Measurements from ENCODE around the gene SGMS1. TPM values are rescaled to one million over a fixed set of nuclear protein-coding genes. Genes with fewer than 3 reads are reported as not detected.

The SGMS1 gene
- total RNA-seq, 5 donors from 2014 or later (not counting 1 experiment from before 2014, with no cell fraction given) = 28.4 to 39.7 (median 32.6) TPM

GRCh38 chr10:50527442-50528043 lies 96.2 kb downstream of the SGMS1 start:
- ATAC-seq (replicated peaks in 1 of 4) = peak in 3 of 4 experiments; percentile 37 to 66 (median 55)
- Mint-ChIP-seq H3K9me3 (no peaks in the 10 kb centered on the region), H3K36me3 (peaks cover 16% of the 10 kb centered on the region), H3K27me3 (no peaks in the 10 kb centered on the region), H3K27ac (peak overlapping the region in 1 of 2 donors; percentile 13), H3K4me3 (no peak overlapping the region), H3K4me1 (peaks cover 55 to 60% (median 56%) of the 10 kb centered on the region in 3 donors)
- H3K9me3 ChIP-seq = no peaks in the 10 kb centered on the region
- H3K27me3 ChIP-seq (replicated peaks in 1 of 2; ENCODE audit: control insufficient read depth in 2 of 2, extremely low read depth in 1 of 2, insufficient read depth in 2 of 2, low read length in 1 of 2) = no peaks in the 10 kb centered on the region
- POLR2A ChIA-PET = interaction anchor here in 1 of 2 donors (0.6 to 1.0 kb wide), 2 partner anchors 8 to 77 kb away, joined by 3 to 4 read pairs; no protein-coding TSS in a partner anchor
- no peaks in the 10 kb centered on the region for H3K36me3 ChIP-seq (ENCODE audit: control insufficient read depth in 2 of 2, extremely low read depth in 1 of 2, insufficient read depth in 1 of 2, low read length in 1 of 2)
- WGBS (ENCODE audit: insufficient coverage) = 82% methylated on average over 1 of the region's 7 CpGs
- peaks cover 3 to 14% of the 10 kb centered on the region in 2 experiments for H3K4me1 ChIP-seq (ENCODE audit: control insufficient read depth in 1 of 2, extremely low read depth in 1 of 2, insufficient read depth in 2 of 2, low read length in 2 of 2)
- H3K27ac ChIP-seq (ENCODE audit: low read length) = peak overlapping the region; percentile 30
- no peak overlapping the region for H3K4me3 ChIP-seq (ENCODE audit: control insufficient read depth in 1 of 2, extremely low read depth in 1 of 2, low read length in 1 of 2)
- DNase-seq = peak in 1 of 35 experiments; percentile 49
- CTCF ChIA-PET = no interaction called here

GRCh38 chr10:50526185-50526584 lies 97.6 kb downstream of the SGMS1 start:
- Histone ChIP-seq H3K36me3 (ENCODE audit: control insufficient read depth in 2 of 2, extremely low read depth in 1 of 2, insufficient read depth in 1 of 2, low read length in 1 of 2) (no peaks in the 10 kb centered on the region), H3K27ac (ENCODE audit: low read length) (no peak overlapping the region), H3K4me3 (ENCODE audit: control insufficient read depth in 1 of 2, extremely low read depth in 1 of 2, low read length in 1 of 2) (no peak overlapping the region), H3K27me3 (replicated peaks in 1 of 2; ENCODE audit: control insufficient read depth in 2 of 2, extremely low read depth in 1 of 2, insufficient read depth in 2 of 2, low read length in 1 of 2) (no peaks in the 10 kb centered on the region), H3K9me3 (no peaks in the 10 kb centered on the region), H3K4me1 (ENCODE audit: control insufficient read depth in 1 of 2, extremely low read depth in 1 of 2, insufficient read depth in 2 of 2, low read length in 2 of 2) (peaks cover 3 to 14% of the 10 kb centered on the region in 2 experiments)
- ChIA-PET CTCF (no interaction called here), POLR2A (no interaction called here)
- Mint-ChIP-seq H3K27me3 (no peaks in the 10 kb centered on the region), H3K4me1 (peaks cover 54 to 68% (median 62%) of the 10 kb centered on the region in 3 donors), H3K4me3 (no peak overlapping the region), H3K9me3 (no peaks in the 10 kb centered on the region), H3K27ac (no peak overlapping the region), H3K36me3 (peaks cover 14% of the 10 kb centered on the region)
- ATAC-seq (replicated peaks in 1 of 4) (no peak), DNase-seq (no peak)
- no CpG with 5 or more reads among the region's 4 CpGs for WGBS (ENCODE audit: insufficient coverage)

- DNase-seq = no peak
- no peak for ATAC-seq (replicated peaks in 1 of 4)
- no peak overlapping the region for H3K4me3 ChIP-seq (ENCODE audit: control insufficient read depth in 1 of 2, extremely low read depth in 1 of 2, low read length in 1 of 2)
- peak overlapping the region in 1 of 2 donors; percentile 81 for H3K27ac Mint-ChIP-seq
- H3K27me3 ChIP-seq (replicated peaks in 1 of 2; ENCODE audit: control insufficient read depth in 2 of 2, extremely low read depth in 1 of 2, insufficient read depth in 2 of 2, low read length in 1 of 2) = no peaks in the 10 kb centered on the region
- H3K4me1 ChIP-seq (ENCODE audit: control insufficient read depth in 1 of 2, extremely low read depth in 1 of 2, insufficient read depth in 2 of 2, low read length in 2 of 2) = peaks cover 3 to 14% of the 10 kb centered on the region in 2 experiments
- H3K36me3 ChIP-seq (ENCODE audit: control insufficient read depth in 2 of 2, extremely low read depth in 1 of 2, insufficient read depth in 1 of 2, low read length in 1 of 2) = peaks cover 0 to 7% of the 10 kb centered on the region in 2 donors
- no peaks in the 10 kb centered on the region for H3K27me3 Mint-ChIP-seq
- H3K9me3 Mint-ChIP-seq = no peaks in the 10 kb centered on the region
- ChIA-PET POLR2A (no interaction called here), CTCF (interaction anchor here in 1 of 2 donors (0.6 kb wide), 1 partner anchor 226 kb away, joined by 3 read pairs; no protein-coding TSS in a partner anchor)
- H3K27ac ChIP-seq (ENCODE audit: low read length) = no peak overlapping the region
- H3K4me1 Mint-ChIP-seq = peaks cover 39 to 55% (median 47%) of the 10 kb centered on the region in 3 donors
- H3K4me3 Mint-ChIP-seq = peak overlapping the region in 1 of 3 donors; percentile 15
- H3K36me3 Mint-ChIP-seq = peaks cover 29% of the 10 kb centered on the region
- H3K9me3 ChIP-seq = no peaks in the 10 kb centered on the region
Measured at GRCh38 chr10:50523357-50523756, 100.4 kb downstream of the SGMS1 start.

- Mint-ChIP-seq H3K4me1 (peaks cover 37 to 51% (median 45%) of the 10 kb centered on the region in 3 donors), H3K9me3 (no peaks in the 10 kb centered on the region), H3K36me3 (peaks cover 32% of the 10 kb centered on the region), H3K4me3 (peak overlapping the region in 1 of 3 donors; percentile 15), H3K27me3 (no peaks in the 10 kb centered on the region), H3K27ac (peak overlapping the region in 1 of 2 donors; percentile 81)
- Histone ChIP-seq H3K36me3 (ENCODE audit: control insufficient read depth in 2 of 2, extremely low read depth in 1 of 2, insufficient read depth in 1 of 2, low read length in 1 of 2) (peaks cover 0 to 7% of the 10 kb centered on the region in 2 donors), H3K27ac (ENCODE audit: low read length) (no peak overlapping the region), H3K9me3 (no peaks in the 10 kb centered on the region), H3K4me1 (ENCODE audit: control insufficient read depth in 1 of 2, extremely low read depth in 1 of 2, insufficient read depth in 2 of 2, low read length in 2 of 2) (peaks cover 3 to 14% of the 10 kb centered on the region in 2 experiments), H3K27me3 (replicated peaks in 1 of 2; ENCODE audit: control insufficient read depth in 2 of 2, extremely low read depth in 1 of 2, insufficient read depth in 2 of 2, low read length in 1 of 2) (no peaks in the 10 kb centered on the region), H3K4me3 (ENCODE audit: control insufficient read depth in 1 of 2, extremely low read depth in 1 of 2, low read length in 1 of 2) (no peak overlapping the region)
- WGBS (ENCODE audit: insufficient coverage) = 90% methylated on average over 1 of the region's 2 CpGs
- peak in 2 of 4 experiments; percentile 43 to 68 for ATAC-seq (replicated peaks in 1 of 4)
- POLR2A ChIA-PET = no interaction called here
- no peak for DNase-seq
- CTCF ChIA-PET = no interaction called here
Measured at GRCh38 chr10:50522908-50523307, 100.8 kb downstream of the SGMS1 start.

GRCh38 chr10:50520115-50520514 lies 103.6 kb downstream of the SGMS1 start:
- no peak overlapping the region for H3K27ac Mint-ChIP-seq
- no peak overlapping the region for H3K4me3 ChIP-seq (ENCODE audit: control insufficient read depth in 1 of 2, extremely low read depth in 1 of 2, low read length in 1 of 2)
- POLR2A ChIA-PET = no interaction called here
- H3K9me3 ChIP-seq = no peaks in the 10 kb centered on the region
- H3K27me3 Mint-ChIP-seq = no peaks in the 10 kb centered on the region
- peaks cover 0 to 6% of the 10 kb centered on the region in 2 experiments for H3K4me1 ChIP-seq (ENCODE audit: control insufficient read depth in 1 of 2, extremely low read depth in 1 of 2, insufficient read depth in 2 of 2, low read length in 2 of 2)
- peaks cover 0 to 10% of the 10 kb centered on the region in 2 donors for H3K36me3 ChIP-seq (ENCODE audit: control insufficient read depth in 2 of 2, extremely low read depth in 1 of 2, insufficient read depth in 1 of 2, low read length in 1 of 2)
- H3K9me3 Mint-ChIP-seq = no peaks in the 10 kb centered on the region
- ATAC-seq (replicated peaks in 1 of 4) (no peak), DNase-seq (no peak)
- WGBS (ENCODE audit: insufficient coverage) = no CpG with 5 or more reads among the region's 3 CpGs
- H3K27ac ChIP-seq (ENCODE audit: low read length) = no peak overlapping the region
- H3K27me3 ChIP-seq (replicated peaks in 1 of 2; ENCODE audit: control insufficient read depth in 2 of 2, extremely low read depth in 1 of 2, insufficient read depth in 2 of 2, low read length in 1 of 2) = no peaks in the 10 kb centered on the region
- H3K4me3 Mint-ChIP-seq = no peak overlapping the region
- H3K36me3 Mint-ChIP-seq = peaks cover 40% of the 10 kb centered on the region
- CTCF ChIA-PET = no interaction called here
- peaks cover 43 to 70% (median 52%) of the 10 kb centered on the region in 3 donors for H3K4me1 Mint-ChIP-seq

GRCh38 chr10:50517626-50518025 lies 106.1 kb downstream of the SGMS1 start:
- peaks cover 36% of the 10 kb centered on the region for H3K36me3 Mint-ChIP-seq
- no peaks in the 10 kb centered on the region for H3K9me3 ChIP-seq
- no peaks in the 10 kb centered on the region for H3K27me3 Mint-ChIP-seq
- POLR2A ChIA-PET = no interaction called here
- peaks cover 47 to 56% (median 50%) of the 10 kb centered on the region in 3 donors for H3K4me1 Mint-ChIP-seq
- no peaks in the 10 kb centered on the region for H3K9me3 Mint-ChIP-seq
- H3K4me3 Mint-ChIP-seq = no peak overlapping the region
- peaks cover 0 to 10% of the 10 kb centered on the region in 2 donors for H3K36me3 ChIP-seq (ENCODE audit: control insufficient read depth in 2 of 2, extremely low read depth in 1 of 2, insufficient read depth in 1 of 2, low read length in 1 of 2)
- no peaks in the 10 kb centered on the region for H3K27me3 ChIP-seq (replicated peaks in 1 of 2; ENCODE audit: control insufficient read depth in 2 of 2, extremely low read depth in 1 of 2, insufficient read depth in 2 of 2, low read length in 1 of 2)
- CTCF ChIA-PET = interaction anchor here in 1 of 2 donors (0.5 to 0.6 kb wide), 2 partner anchors 101 to 332 kb away, joined by 3 read pairs; no protein-coding TSS in a partner anchor
- DNase-seq (no peak), ATAC-seq (replicated peaks in 1 of 4) (no peak)
- peaks cover 7 to 9% of the 10 kb centered on the region in 2 experiments for H3K4me1 ChIP-seq (ENCODE audit: control insufficient read depth in 1 of 2, extremely low read depth in 1 of 2, insufficient read depth in 2 of 2, low read length in 2 of 2)
- no CpG with 5 or more reads among the region's 3 CpGs for WGBS (ENCODE audit: insufficient coverage)
- H3K27ac ChIP-seq (ENCODE audit: low read length) = no peak overlapping the region
- H3K27ac Mint-ChIP-seq = peak overlapping the region in 1 of 2 donors; percentile 18
- H3K4me3 ChIP-seq (ENCODE audit: control insufficient read depth in 1 of 2, extremely low read depth in 1 of 2, low read length in 1 of 2) = no peak overlapping the region
